HepG2 (cell line): ENCODE data around the gene ASTN2. TPM values are rescaled to one million over a fixed set of nuclear protein-coding genes. Genes with fewer than 3 reads are reported as not detected.
A peak's percentile ranks its signal among the peaks of the same experiment; 100 is the strongest.

Experiments used
- ATAC-seq: fragments of 200-7000 bp; cut with Tn5 transposase; 3 replicates; pipeline ENCODE4 v1.9.1; 2020; ENCODE audit warnings: mild to moderate bottlenecking, moderate library complexity
- BruUV-seq: library from RNA; stranded (reverse); fragments of 400-500 nt; replicated peaks from 2 replicates; lab custom pipeline; 2021; lab: Mats Ljungman, UMichigan
- CTCF ChIA-PET: fragments of 300-600 bp; formaldehyde crosslinking; extraction: SDS; loops from one replicate; lab custom pipeline; 2021; ENCODE audit warnings: low total read pairs, inconsistent platforms, low intra/inter-chr PET ratio; lab: Yijun Ruan, JAX
- POLR2A ChIA-PET: fragments of 350-600 bp; sonication (Branson Sonifier 250); formaldehyde crosslinking; loops from one replicate; lab custom pipeline; 2020; ENCODE audit warnings: antibody characterized with exemption, inconsistent platforms; lab: Yijun Ruan, JAX
- DNase-seq: peaks from one replicate; pipeline ENCODE4 v3.0.0-alpha.2; 2015; ENCODE audit warnings: low spot score
- FAIRE-seq: peaks from 3 replicates; lab custom pipeline; 2011; peaks lifted over from hg19 to GRCh38; lab: Jason Lieb, UNC
- H2AFZ ChIP-seq: one replicate; pipeline ENCODE4 v1.6.1; 2011; ENCODE audit warnings: low read length, inconsistent platforms
- H3K27ac ChIP-seq: fragments of 300-600 bp; 3 replicates; pipeline ENCODE4 v1.8.0; 2011; ENCODE audit warnings: mixed run types, mild to moderate bottlenecking, mixed read lengths, low read length, inconsistent platforms; ENCODE audit not compliant: insufficient read depth; ENCODE audit errors: extremely low read length
- H3K27me3 ChIP-seq, 2 experiments: fragments of 200-600 bp in 1 of 2; 2 replicates in 1 of 2; 3 replicates in 1 of 2; pipeline versions ENCODE4 v1.6.0 to v1.8.0; 2011; ENCODE audit warnings: low read length in 2 of 2, mild to moderate bottlenecking in 2 of 2, moderate library complexity in 2 of 2, inconsistent platforms in 1 of 2; ENCODE audit not compliant: insufficient read depth in 2 of 2, control insufficient read depth in 1 of 2
- H3K36me3 ChIP-seq, 2 experiments: fragments of 200-600 bp in 1 of 2; replicated peaks in 1 of 2; 2 replicates in 1 of 2; 3 replicates in 1 of 2; pipeline versions ENCODE4 v1.5.1 to v1.8.0; 2011; ENCODE audit warnings: low read length in 2 of 2, inconsistent platforms in 1 of 2; ENCODE audit not compliant: insufficient read depth in 2 of 2, control insufficient read depth in 1 of 2
- H3K4me1 ChIP-seq: 2 replicates; pipeline ENCODE4 v1.5.1; 2012; ENCODE audit warnings: low read length, inconsistent platforms; ENCODE audit not compliant: insufficient read depth
- H3K4me2 ChIP-seq: 2 replicates; pipeline ENCODE4 v1.6.0; 2011; ENCODE audit warnings: low read depth, low read length, inconsistent platforms
- H3K4me3 ChIP-seq, 3 experiments: fragments of 200-600 bp in 1 of 3; sonication (generic), shearing (Covaris generic) in 1 of 3; replicated peaks in 1 of 3; 2 replicates each; pipeline ENCODE4 v1.5.1; 2011 to 2016; ENCODE audit warnings: low read length in 3 of 3, inconsistent platforms in 2 of 3, low read depth in 2 of 3, mild to moderate bottlenecking in 2 of 3, control low read depth in 1 of 3, mixed read lengths in 1 of 3; ENCODE audit not compliant: insufficient read depth in 1 of 3
- H3K79me2 ChIP-seq: one replicate; pipeline ENCODE4 v1.6.1; 2011; ENCODE audit warnings: low read length, inconsistent platforms; ENCODE audit not compliant: insufficient read depth
- H3K9ac ChIP-seq: 2 replicates; pipeline ENCODE4 v1.6.0; 2011; ENCODE audit warnings: mild to moderate bottlenecking, low read depth, low read length, inconsistent platforms; ENCODE audit not compliant: insufficient read depth
- H3K9me3 ChIP-seq: 2 replicates; pipeline ENCODE4 v1.5.1; 2012; ENCODE audit warnings: mild to moderate bottlenecking, low read length
- H4K20me1 ChIP-seq: 2 replicates; pipeline ENCODE4 v1.6.0; 2011; ENCODE audit warnings: inconsistent platforms, mild to moderate bottlenecking, low read length, moderate library complexity; ENCODE audit not compliant: insufficient read depth
- ELF1 ChIP-seq: sonication (generic); formaldehyde crosslinking; IDR thresholded peaks from 2 replicates; pipeline ENCODE4 v1.4.0; 2020; ENCODE audit warnings: missing genetic modification reagents
- ELF3 ChIP-seq: IDR thresholded peaks from 2 replicates; pipeline ENCODE4 v1.6.1; 2016; ENCODE audit warnings: missing genetic modification reagents, missing compliant biosample characterization
- NR2F2 ChIP-seq: IDR thresholded peaks from 2 replicates; pipeline ENCODE4 v1.6.1; 2012; ENCODE audit warnings: low read depth, inconsistent platforms, borderline replicate concordance
- POGZ ChIP-seq: sonication (generic); formaldehyde crosslinking; IDR thresholded peaks from 2 replicates; pipeline ENCODE4 v1.4.0; 2020; ENCODE audit warnings: mild to moderate bottlenecking, missing genetic modification reagents
- RAD21 ChIP-seq: fragments of 450-650 bp; formaldehyde crosslinking; IDR thresholded peaks from 2 replicates; pipeline ENCODE4 v1.5.0; 2020; ENCODE audit warnings: mild to moderate bottlenecking
- SMC3 ChIP-seq: IDR thresholded peaks from 2 replicates; pipeline ENCODE4 v1.6.1; 2011; ENCODE audit warnings: low read length, improper control_type of control experiment
- STAG1 ChIP-seq: sonication (generic); formaldehyde crosslinking; IDR thresholded peaks from 2 replicates; pipeline ENCODE4 v1.4.0; 2020; ENCODE audit warnings: missing genetic modification reagents
- XRCC5 ChIP-seq: fragments of 200-400 bp; formaldehyde crosslinking; optimal IDR thresholded peaks from 2 replicates; pipeline ENCODE3; 2017; ENCODE audit warnings: mild to moderate bottlenecking, low read length
- ZMYM4 ChIP-seq: sonication (generic); formaldehyde crosslinking; IDR thresholded peaks from 2 replicates; pipeline ENCODE4 v1.8.1; 2023; ENCODE audit warnings: mild to moderate bottlenecking, missing genetic modification reagents
- ZNF644 ChIP-seq: IDR thresholded peaks from 2 replicates; pipeline ENCODE4 v1.6.1; 2016; ENCODE audit warnings: low read depth
- ZNF788 ChIP-seq: sonication (generic); formaldehyde crosslinking; IDR thresholded peaks from 2 replicates; pipeline ENCODE4 v1.5.0; 2020; ENCODE audit warnings: mild to moderate bottlenecking, missing genetic modification reagents, borderline replicate concordance
- WGBS: methylation state at CpG from one replicate; pipeline ENCODE4 v1.1.6; 2017; ENCODE audit warnings: low lambda C conversion rate; 5-methylcytosine and 5-hydroxymethylcytosine counted together
- in situ Hi-C: cut with HindIII; loops from 2 replicates; pipeline ENCODE4 v1.10.0; 2017; ENCODE audit warnings: low pct_unique_long_range_greater_than_20kb; ENCODE audit not compliant: extremely low pct_ligation_motif_present
- intact Hi-C: fragments of 100-400 bp; cut with micrococcal nuclease; formaldehyde crosslinking; loops from one replicate; pipeline ENCODE4 v1.10.0; 2022; ENCODE audit not compliant: unreplicated experiment
- polyA plus RNA-seq, 8 experiments: library from polyadenylated mRNA; depleted of rRNA in 3 of 8; stranded (reverse) in 7 of 8; unstranded in 1 of 8; fragments of >200 nt; fragmentation: Illumina TruSeq in 4 of 8; extraction: Trizol in 4 of 8; gene quantifications; 2 replicates each; pipeline versions ENCODE4 v1.2.1 to v1.2.3, GENCODE V29; 2011 to 2016; ENCODE audit warnings: low read depth in 4 of 8, missing spikeins in 1 of 8, mixed read lengths in 1 of 8; ENCODE audit not compliant: insufficient read depth in 1 of 8
- total RNA-seq, 5 experiments: library from RNA; depleted of rRNA; stranded (reverse); fragments of >200 nt; fragmentation: Illumina TruSeq; extraction: Trizol; gene quantifications; 2 replicates each; pipeline ENCODE4 v1.2.3, GENCODE V29; 2016; ENCODE audit warnings: low read depth in 1 of 5
- TF ChIP-seq, protein P1 (sequence below): sonication (generic); formaldehyde crosslinking; IDR thresholded peaks from 2 replicates; pipeline ENCODE4 v1.5.1; 2020; ENCODE audit warnings: mild to moderate bottlenecking, missing genetic modification reagents, borderline replicate concordance
- TF ChIP-seq, protein P2 (sequence below): sonication (generic); formaldehyde crosslinking; IDR thresholded peaks from 2 replicates; pipeline ENCODE4 v1.9.0; 2022; ENCODE audit warnings: missing genetic modification reagents, mild to moderate bottlenecking, borderline replicate concordance
- TF ChIP-seq, protein P3 (sequence below): sonication (generic); formaldehyde crosslinking; IDR thresholded peaks from 2 replicates; pipeline ENCODE4 v1.5.0; 2020; ENCODE audit warnings: mild to moderate bottlenecking, missing genetic modification reagents, moderate library complexity

The ASTN2 gene
- total and polyA plus RNA-seq, 2 of the 13 experiments (the other 11 are each of a cell fraction or from before 2014, with no cell fraction given) = 5.2 to 13.5 TPM

DNA sequence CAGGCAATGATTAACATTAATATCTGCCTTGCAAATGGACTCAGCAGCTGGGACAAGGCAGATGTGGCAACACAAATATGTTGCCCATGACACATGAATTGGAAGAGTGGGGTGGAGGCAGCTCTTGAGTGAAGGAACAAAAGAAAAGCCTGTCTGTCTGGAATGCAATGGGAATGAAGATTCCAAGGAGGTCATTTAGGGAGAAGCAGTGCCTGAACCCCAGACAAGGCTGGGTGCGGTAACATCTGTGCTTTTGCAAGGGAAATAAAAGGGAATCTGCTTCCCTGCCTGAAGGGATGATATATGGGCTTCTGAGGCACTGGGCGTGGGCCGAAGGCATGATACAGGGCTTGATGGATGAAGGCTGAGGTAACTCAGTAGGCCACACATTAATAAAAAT lies 821.9 kb downstream of the ASTN2 start (continued):
- TF ChIP-seq, protein P1, sequence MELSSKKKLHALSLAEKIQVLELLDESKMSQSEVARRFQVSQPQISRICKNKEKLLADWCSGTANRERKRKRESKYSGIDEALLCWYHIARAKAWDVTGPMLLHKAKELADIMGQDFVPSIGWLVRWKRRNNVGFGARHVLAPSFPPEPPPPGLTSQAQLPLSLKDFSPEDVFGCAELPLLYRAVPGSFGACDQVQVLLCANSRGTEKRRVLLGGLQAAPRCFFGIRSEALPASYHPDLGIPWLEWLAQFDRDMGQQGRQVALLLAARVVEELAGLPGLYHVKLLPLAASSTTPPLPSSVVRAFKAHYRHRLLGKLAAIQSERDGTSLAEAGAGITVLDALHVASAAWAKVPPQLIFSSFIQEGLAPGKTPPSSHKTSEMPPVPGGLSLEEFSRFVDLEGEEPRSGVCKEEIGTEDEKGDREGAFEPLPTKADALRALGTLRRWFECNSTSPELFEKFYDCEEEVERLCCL (CRISPR knock-in tag) = no peak
- no peak for TF ChIP-seq NR2F2
- TF ChIP-seq, protein P2, sequence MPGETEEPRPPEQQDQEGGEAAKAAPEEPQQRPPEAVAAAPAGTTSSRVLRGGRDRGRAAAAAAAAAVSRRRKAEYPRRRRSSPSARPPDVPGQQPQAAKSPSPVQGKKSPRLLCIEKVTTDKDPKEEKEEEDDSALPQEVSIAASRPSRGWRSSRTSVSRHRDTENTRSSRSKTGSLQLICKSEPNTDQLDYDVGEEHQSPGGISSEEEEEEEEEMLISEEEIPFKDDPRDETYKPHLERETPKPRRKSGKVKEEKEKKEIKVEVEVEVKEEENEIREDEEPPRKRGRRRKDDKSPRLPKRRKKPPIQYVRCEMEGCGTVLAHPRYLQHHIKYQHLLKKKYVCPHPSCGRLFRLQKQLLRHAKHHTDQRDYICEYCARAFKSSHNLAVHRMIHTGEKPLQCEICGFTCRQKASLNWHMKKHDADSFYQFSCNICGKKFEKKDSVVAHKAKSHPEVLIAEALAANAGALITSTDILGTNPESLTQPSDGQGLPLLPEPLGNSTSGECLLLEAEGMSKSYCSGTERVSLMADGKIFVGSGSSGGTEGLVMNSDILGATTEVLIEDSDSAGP (CRISPR knock-in tag) = no peak

DNA sequence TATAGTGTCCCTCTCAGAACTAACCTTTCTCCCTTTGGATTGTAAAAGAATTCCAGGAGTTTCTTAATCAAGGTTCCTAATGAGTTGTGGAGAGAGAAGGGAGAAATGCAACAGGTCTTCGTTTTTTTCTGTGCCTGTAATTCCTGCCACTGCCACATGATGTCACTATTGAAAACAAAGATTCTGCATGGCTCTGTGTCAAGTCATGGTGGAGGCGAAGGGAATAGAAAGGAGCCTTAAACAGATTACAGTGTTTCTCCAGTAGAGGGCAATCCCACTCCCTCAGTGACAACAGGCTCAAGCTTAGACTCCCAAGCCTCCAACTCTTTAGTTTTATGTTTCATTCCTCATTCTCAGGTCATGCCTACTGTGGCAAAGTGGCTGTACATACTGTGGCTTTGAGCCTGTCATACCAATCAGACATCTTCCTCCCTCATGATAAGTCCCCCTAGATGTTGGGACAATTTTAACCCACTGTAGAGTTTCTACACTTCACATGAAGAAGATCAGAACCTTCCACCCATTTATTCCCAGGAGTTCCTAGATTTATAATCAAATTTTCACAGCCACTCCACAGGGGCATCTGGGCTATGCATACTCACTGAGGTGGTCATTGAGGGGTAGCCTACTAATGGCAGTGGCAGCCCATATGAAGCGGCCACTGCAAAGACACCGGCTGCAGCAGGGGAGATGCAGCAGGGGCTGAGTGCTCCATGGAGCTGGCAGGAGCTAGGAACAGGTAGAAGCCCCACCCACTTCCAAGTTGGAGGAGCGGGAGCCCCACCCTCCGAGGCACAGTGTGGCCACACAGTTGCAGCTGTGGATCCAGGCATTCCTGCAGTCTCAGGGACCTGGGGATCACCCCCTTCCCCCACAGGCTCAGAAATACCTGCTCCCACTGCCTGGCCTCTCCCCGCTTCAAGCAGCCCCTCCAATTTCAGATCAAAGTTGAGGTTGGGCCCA lies 825.2 kb downstream of the ASTN2 start:
- Histone ChIP-seq H3K4me1 (no peaks in the 10 kb centered on the region), H3K9me3 (peaks cover 7% of the 10 kb centered on the region), H3K79me2 (no peaks in the 10 kb centered on the region), H3K27ac (no peak overlapping the region), H4K20me1 (no peaks in the 10 kb centered on the region), H3K27me3 (no peaks in the 10 kb centered on the region), H3K9ac (no peak overlapping the region), H3K4me2 (no peak overlapping the region), H3K4me3 (no peak overlapping the region), H2AFZ (no peak overlapping the region), H3K36me3 (no peaks in the 10 kb centered on the region)
- TF ChIP-seq ZMYM4 (CRISPR knock-in tag) (peak; percentile 71), STAG1 (CRISPR knock-in tag) (peak; percentile 55), ELF1 (CRISPR knock-in tag) (no peak), ELF3 (CRISPR knock-in tag) (no peak), RAD21 (CRISPR knock-in tag) (peak; percentile 53; the same call in 1 of the 2 replicates), ZNF788 (CRISPR knock-in tag) (no peak), SMC3 (peak; percentile 57), XRCC5 (peak; percentile 61), ZNF644 (CRISPR knock-in tag) (0 out of 2 replicates have a peak, but pooled peaks have one; percentile 51), POGZ (CRISPR knock-in tag) (0 out of 2 replicates have a peak, but pooled peaks have one; percentile 43)
- TF ChIP-seq, protein P3, sequence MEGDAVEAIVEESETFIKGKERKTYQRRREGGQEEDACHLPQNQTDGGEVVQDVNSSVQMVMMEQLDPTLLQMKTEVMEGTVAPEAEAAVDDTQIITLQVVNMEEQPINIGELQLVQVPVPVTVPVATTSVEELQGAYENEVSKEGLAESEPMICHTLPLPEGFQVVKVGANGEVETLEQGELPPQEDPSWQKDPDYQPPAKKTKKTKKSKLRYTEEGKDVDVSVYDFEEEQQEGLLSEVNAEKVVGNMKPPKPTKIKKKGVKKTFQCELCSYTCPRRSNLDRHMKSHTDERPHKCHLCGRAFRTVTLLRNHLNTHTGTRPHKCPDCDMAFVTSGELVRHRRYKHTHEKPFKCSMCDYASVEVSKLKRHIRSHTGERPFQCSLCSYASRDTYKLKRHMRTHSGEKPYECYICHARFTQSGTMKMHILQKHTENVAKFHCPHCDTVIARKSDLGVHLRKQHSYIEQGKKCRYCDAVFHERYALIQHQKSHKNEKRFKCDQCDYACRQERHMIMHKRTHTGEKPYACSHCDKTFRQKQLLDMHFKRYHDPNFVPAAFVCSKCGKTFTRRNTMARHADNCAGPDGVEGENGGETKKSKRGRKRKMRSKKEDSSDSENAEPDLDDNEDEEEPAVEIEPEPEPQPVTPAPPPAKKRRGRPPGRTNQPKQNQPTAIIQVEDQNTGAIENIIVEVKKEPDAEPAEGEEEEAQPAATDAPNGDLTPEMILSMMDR = peak; percentile 75
- in situ Hi-C loops = no loop called here
- BruUV-seq = no TSS peak
- peak; percentile 90 for FAIRE-seq
- DNase-seq = peak; percentile 79
- intact Hi-C loops = loop anchor here (1.0 kb wide), 2 partner anchors 58 to 72 kb away; no protein-coding TSS in a partner anchor
- ChIA-PET CTCF (interaction anchor here (1.9 kb wide), 2 partner anchors 58 to 70 kb away, joined by 14 to 34 read pairs; no protein-coding TSS in a partner anchor), POLR2A (no interaction called here)
- peak; percentile 98 for ATAC-seq
- WGBS = 59% methylated on average over 5 of the region's 7 CpGs
